Right lobe of liver (tissue), 4 donors: ENCODE results near the gene NCF2.

ENCODE experiments used
- CTCF ChIP-seq, 4 donors: fragments of 200-600 bp in 3 of 4; fragments of 450-650 bp in 1 of 4; IDR thresholded peaks; one replicate each; pipeline versions ENCODE4 v1.5.1 to v1.8.0; 2016 to 2022; ENCODE audit warnings: antibody characterized with exemption in 4 of 4, mild to moderate bottlenecking in 2 of 4
- POLR2A ChIP-seq: fragments of 450-650 bp; IDR thresholded peaks from one replicate; pipeline ENCODE4 v1.6.1; 2017; ENCODE audit warnings: antibody characterized with exemption, mild to moderate bottlenecking
- donor health status: DM: no; HTN: no; CAD: no.
- donor health status: DM: no; HTN: no; CAD: no.
- donor health status: DM: no; HTN: yes; CAD: no.

- no peak for TF ChIP-seq CTCF (IDR thresholded peaks at IDR 0.05)
- no peak for TF ChIP-seq POLR2A
Observed at GRCh38 chr1:183600634-183601033, 10.4 kb upstream of the NCF2 start.
